NCI-H2081 treated with DMSO at 0.1 percent for 48 hours (cell line): ENCODE data around the gene MED12.

Experiments
- DNase-seq: peaks from one replicate; lab custom pipeline; 2025; lab: John Stamatoyannopoulos, UW

MED12 gene

GRCh38 chrX:71118032-71118984 lies at the start of gene MED12:
Gene MED12, plus strand, starts transcription at chrX:71118596. Its CDS starts 159 bp downstream, at chrX:71118755.
- DNase-seq: peak; percentile 35

DNA sequence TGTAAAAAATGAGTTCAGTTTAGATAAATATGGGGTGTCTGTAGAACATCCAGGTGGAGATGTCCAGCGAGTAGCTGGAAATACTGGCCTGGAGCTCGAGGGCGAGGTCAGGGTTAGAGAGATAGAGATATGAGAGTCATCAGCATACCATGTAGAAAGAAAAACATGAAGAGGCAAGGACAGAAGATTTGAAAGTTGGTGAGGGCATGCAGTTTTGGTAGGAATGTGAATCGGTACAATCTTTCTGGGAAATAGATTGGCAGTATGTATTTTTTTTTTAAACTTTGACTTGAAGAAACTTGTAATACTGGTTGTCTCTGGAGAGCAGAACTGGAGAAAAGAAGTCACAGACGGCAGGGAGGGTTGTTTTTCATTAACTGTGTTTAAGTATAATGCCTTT lies 47.9 kb upstream of the MED12 start:
- no peak for DNase-seq

GRCh38 chrX:71081330-71082123 lies 36.9 kb upstream of the MED12 start:
- DNase-seq: no peak

DNA sequence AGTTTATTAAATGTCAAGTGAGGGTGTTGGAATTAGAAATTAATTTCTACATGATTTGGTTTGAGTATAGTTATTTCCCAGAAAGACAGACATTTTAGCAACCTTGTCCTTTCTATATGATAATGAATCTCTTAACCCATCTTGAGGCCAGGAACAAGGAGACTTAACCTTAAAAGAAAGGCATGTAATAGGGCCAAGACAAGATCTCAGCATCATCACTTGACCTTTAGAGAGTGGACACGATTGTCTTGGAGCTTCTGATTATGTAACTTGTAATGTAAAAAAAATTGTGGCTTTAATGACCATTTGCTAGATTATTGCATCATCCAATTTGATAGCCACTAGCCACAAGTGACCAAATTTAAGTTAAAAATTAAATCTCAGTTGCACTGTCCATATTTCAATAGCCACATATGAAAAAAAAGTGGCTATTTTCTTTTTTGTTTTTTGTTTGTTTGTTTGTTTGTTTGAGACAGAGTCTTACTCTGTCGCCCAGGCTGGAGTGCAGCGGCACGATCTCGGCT lies 36.2 kb upstream of the MED12 start:
- DNase-seq: no peak

DNA sequence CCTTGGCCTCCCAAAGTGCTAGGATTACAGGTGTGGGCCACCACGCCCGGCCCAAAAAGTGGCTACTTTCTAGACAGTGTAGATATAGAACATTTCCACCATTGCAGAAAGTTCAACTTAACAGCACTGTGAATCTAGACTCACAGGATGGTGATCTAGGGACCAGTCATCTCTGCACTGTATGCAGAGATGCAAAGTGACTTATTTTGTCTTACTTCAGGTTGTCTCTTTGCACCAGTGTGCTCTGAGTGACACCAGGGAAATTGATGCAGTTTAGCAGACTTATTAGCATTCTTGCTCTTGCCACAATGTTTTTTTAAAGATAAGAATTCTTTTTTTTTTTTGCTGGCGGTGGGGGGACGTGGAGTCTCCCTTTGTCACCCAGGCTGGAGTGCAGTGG lies 35.6 kb upstream of the MED12 start:
- no peak for DNase-seq

GRCh38 chrX:71085900-71086299 lies 32.5 kb upstream of the MED12 start:
- DNase-seq: no peak

DNA sequence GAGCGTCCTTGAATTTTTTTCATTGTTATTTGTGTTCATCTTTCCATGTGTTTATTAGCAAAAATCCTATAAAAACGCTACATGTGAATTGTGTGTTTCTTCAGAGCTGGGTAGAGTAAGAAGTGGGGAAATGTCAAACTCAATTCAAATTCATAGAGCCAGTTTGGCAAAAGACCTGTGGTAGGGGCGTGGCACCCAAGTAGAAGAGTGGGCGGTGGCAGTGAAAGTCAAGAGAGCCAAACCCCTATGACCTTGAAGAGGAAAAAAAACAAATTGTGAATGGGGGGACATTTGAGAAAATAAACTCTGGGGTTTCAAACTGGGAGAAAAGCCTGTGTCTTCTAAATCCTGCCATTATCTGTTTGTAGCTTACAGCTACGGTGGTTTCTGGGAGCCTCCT lies 27.1 kb upstream of the MED12 start:
- no peak for DNase-seq

- DNase-seq: no peak
Observed at GRCh38 chrX:71095033-71095432, 23.4 kb upstream of the MED12 start.

GRCh38 chrX:71095555-71095980 lies 22.8 kb upstream of the MED12 start, which contains the start of gene FOXO4:
Gene FOXO4, plus strand, starts transcription at chrX:71095851. Its CDS starts 678 bp downstream, at chrX:71096529.
- DNase-seq: peak; percentile 57

- DNase-seq: no peak
Observed at GRCh38 chrX:71095981-71096759, 22.2 kb upstream of the MED12 start.

- DNase-seq: no peak
Observed at GRCh38 chrX:71096760-71097032, 21.7 kb upstream of the MED12 start.

DNA sequence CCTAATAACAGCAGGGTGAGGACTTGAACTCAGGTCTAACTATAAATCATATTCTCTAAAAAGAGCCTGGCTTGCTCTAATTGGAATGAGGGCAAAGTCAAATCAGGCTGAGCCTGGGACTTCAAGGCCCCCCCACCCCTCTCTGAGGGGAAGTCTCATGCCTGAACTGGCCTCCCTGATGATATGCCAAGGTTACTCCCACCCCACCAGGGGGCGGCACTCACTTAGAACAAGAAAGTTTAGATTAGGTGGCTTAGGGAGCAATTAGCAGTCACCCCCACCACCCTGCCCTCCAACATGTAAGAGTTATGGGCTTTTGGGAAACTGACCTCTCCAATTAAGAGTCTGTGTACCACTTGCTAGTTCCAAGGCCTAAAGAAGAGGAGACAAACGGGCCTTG lies 20.1 kb upstream of the MED12 start:
- no peak for DNase-seq

DNA sequence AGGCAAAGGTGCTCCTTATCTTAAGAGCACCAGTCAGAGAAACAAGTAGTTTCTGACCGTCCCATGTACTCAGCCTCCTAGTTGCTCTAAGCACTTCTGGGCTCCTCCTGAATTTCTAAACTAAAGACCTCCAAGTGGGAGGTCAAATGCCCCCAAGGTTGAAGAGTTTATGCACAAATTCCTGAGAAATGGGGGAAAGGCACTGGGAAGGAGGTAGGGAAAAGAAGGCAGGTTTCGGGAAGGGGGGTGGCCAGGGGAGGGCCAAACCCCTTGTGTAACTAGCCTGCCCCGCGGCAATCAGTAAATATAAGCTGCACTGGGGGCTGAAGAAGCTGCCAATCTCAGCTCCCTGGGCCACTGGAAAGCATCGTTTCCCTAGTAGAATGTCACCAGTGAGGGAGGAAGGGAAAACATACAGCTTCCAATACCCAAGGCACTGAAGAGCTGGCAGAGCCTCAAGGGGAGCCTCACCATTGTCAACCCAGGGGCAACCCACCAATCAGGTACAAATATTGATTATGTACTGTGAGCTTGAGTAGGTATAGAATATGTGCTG lies 19.4 kb upstream of the MED12 start:
- no peak for DNase-seq

DNA sequence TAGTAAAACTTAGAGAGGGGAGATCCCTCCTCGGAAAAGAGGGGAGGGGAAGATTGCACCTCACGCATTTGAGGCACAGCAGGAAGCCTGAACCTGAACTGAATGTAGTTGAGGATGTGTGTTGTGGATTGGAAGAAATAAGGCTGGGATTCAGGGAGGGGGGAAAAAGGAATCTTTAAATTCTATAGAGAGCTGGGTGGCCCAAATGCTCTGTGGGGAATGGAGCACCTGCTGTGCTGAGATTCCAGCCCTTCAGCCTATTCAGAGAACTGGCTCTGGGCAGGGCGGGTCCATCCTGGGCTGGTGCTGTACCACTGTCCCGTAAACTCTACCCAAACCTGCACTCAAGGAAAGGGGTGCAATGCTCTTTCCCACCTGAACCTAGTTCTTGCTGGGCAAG lies 18.7 kb upstream of the MED12 start:
- DNase-seq: no peak

DNA sequence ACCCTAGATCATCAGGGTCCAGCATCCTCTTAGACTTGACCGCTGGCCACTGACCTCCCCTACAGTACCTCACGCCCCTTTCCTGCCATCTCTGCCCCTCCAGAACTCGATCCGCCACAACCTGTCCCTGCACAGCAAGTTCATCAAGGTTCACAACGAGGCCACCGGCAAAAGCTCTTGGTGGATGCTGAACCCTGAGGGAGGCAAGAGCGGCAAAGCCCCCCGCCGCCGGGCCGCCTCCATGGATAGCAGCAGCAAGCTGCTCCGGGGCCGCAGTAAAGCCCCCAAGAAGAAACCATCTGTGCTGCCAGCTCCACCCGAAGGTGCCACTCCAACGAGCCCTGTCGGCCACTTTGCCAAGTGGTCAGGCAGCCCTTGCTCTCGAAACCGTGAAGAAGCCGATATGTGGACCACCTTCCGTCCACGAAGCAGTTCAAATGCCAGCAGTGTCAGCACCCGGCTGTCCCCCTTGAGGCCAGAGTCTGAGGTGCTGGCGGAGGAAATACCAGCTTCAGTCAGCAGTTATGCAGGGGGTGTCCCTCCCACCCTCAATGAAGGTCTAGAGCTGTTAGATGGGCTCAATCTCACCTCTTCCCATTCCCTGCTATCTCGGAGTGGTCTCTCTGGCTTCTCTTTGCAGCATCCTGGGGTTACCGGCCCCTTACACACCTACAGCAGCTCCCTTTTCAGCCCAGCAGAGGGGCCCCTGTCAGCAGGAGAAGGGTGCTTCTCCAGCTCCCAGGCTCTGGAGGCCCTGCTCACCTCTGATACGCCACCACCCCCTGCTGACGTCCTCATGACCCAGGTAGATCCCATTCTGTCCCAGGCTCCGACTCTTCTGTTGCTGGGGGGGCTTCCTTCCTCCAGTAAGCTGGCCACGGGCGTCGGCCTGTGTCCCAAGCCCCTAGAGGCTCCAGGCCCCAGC lies 17.6 kb upstream of the MED12 start:
- DNase-seq: no peak

DNA sequence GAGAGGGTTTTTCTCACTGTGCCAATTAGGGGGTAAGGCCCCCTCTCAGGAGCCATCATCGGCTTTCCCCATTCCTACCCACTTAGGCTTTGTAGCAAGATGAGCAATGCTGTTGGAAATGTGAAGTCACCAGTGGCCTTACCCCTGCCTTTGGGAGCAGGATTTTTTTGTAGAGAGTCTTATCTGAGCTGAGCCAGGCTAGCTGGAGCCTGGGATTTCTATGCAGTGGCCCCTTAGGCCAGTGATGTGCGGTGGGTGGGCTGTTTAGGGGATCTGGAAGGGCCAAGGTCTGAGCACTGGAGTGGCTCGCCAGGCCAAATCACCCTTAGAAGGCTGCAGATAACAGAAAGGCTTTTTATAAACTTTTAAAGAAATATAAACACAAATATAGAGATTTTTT lies 16.1 kb upstream of the MED12 start:
- no peak for DNase-seq

- DNase-seq: no peak
Observed at GRCh38 chrX:71103110-71103983, 15.0 kb upstream of the MED12 start.

DNA sequence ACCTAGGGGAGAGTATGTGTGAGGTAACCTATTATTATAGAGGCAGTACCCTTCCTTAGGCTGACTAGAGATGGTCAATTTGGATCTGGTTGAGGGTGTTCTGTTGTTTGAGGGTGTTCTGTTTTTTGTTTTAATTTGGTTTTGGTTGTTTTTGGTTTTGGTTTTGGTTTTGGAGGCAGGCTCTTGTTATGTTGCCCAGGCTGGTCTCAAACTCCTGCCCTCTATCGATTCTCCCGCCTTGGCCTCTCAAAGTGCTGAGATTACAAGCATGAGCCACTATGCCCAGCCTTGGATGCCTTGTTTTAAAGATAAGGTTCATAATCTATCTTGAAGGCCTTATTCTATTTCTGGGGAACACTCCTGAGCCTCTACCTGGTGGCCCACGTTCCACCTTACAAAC lies 12.8 kb upstream of the MED12 start:
- no peak for DNase-seq

DNA sequence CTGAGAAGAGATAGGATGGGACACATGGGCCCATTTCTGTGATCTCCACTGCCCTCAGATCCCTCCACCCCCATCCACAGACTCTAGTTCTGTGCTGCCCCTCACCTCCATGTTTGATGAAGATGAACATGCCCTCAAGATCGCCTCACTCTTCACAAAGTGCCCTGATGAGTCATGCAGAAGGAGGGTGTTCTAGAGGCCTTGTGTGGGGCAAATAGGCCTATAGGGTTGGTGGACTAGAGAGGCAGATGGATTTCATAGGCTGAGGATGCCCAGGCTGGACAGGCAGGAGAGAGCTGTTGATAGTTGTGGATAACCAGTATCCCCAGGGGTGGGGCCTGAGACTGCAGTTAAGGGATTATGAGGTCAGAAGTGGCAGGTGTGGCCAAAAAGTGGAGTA lies 12.0 kb upstream of the MED12 start, which contains the start of gene CXorf65:
TSS of gene CXorf65 (minus strand) at position 314 of the 400 bp plus-strand sequence. CDS start at position 130, 184 bp downstream.
- no peak for DNase-seq

- no peak for DNase-seq
Observed at GRCh38 chrX:71107245-71107644, 11.2 kb upstream of the MED12 start.
